K562 (cell line): ENCODE measurements around the gene CDRT4.

Experiments
- HCFC1 ChIP-seq: IDR thresholded peaks from 2 replicates; pipeline ENCODE4 v1.6.1; 2012; ENCODE audit warnings: low read depth, low read length, improper control_type of control experiment
- JUN ChIP-seq, 2 experiments: sonication (generic) in 1 of 2; formaldehyde crosslinking in 1 of 2; IDR thresholded peaks; 2 replicates each; pipeline versions ENCODE4 v1.6.1 to v1.8.0; 2012 to 2022; ENCODE audit warnings: borderline replicate concordance in 2 of 2, mild to moderate bottlenecking in 2 of 2, improper control_type of control experiment in 1 of 2, low read depth in 1 of 2, low read length in 1 of 2, missing genetic modification reagents in 1 of 2
- MTA3 ChIP-seq: fragments of 450-650 bp; formaldehyde crosslinking; IDR thresholded peaks from 2 replicates; pipeline ENCODE4 v1.6.1; 2017; ENCODE audit warnings: mild to moderate bottlenecking, borderline replicate concordance
- SRF ChIP-seq, 2 experiments: fragments of 250-450, 450-650 bp in 1 of 2; sonication (Bioruptor Pico) in 1 of 2; sonication (generic) in 1 of 2; formaldehyde crosslinking; IDR thresholded peaks; 2 replicates each; pipeline versions ENCODE4 v1.5.0 to v1.5.1; 2020 to 2022; ENCODE audit warnings: mild to moderate bottlenecking in 1 of 2, missing genetic modification reagents in 1 of 2
- TBL1XR1 ChIP-seq, 2 experiments: IDR thresholded peaks; 2 replicates each; pipeline ENCODE4 v1.6.1; 2012; ENCODE audit warnings: improper control_type of control experiment in 2 of 2, low read length in 2 of 2, mild to moderate bottlenecking in 1 of 2
- TFE3 ChIP-seq: fragments of 450-650 bp; formaldehyde crosslinking; IDR thresholded peaks from 2 replicates; pipeline ENCODE4 v1.4.0; 2020; ENCODE audit warnings: mild to moderate bottlenecking, mixed read lengths

GRCh38 chr17:15483431-15483830 is 16.0 kb upstream of the CDRT4 start:
- TF ChIP-seq JUN (IDR thresholded peaks at IDR 0.05; ENCODE audit: borderline replicate concordance, low read depth, low read length): no peak
- TF ChIP-seq JUN (CRISPR knock-in tag; IDR thresholded peaks at IDR 0.05; ENCODE audit: borderline replicate concordance): no peak
- no peak for TF ChIP-seq SRF (CRISPR knock-in tag; IDR thresholded peaks at IDR 0.05)
- TF ChIP-seq TBL1XR1 (IDR thresholded peaks at IDR 0.05; ENCODE audit: low read length in 2 of 2): no peak
- no peak for TF ChIP-seq HCFC1
- TF ChIP-seq TFE3: no peak
- TF ChIP-seq MTA3: no peak
